Measurements from ENCODE around the gene SLIRP.
A peak's percentile ranks its signal among the peaks of the same experiment; 100 is the strongest.
"Not testable (repeated sequence)": the region's sequence is repeated elsewhere in the genome, so short reads cannot be mapped to it uniquely, and the experiment has no call there.

The SLIRP gene

GRCh38 chr14:77707724-77708408 is at the start of gene SLIRP, which contains the start of gene ALKBH1:
SLIRP (plus strand) TSS chr14:77708103; CDS start chr14:77708112, 9 bp downstream.
ALKBH1 (minus strand) TSS chr14:77708023; CDS start chr14:77708004, 19 bp downstream.
- peak; percentile 78 to 79 for DNase-seq (ENCODE audit: low read depth in 2 of 2)

- DNase-seq (ENCODE audit: low read depth in 2 of 2): no peak
Measured at GRCh38 chr14:77659831-77660230, 48.1 kb upstream of the SLIRP start.

- DNase-seq (ENCODE audit: low read depth in 2 of 2): no peak
Measured at GRCh38 chr14:77660754-77661153, 47.1 kb upstream of the SLIRP start.

- DNase-seq (ENCODE audit: low read depth in 2 of 2): not testable (repeated sequence)
Measured at GRCh38 chr14:77661562-77661961, 46.3 kb upstream of the SLIRP start.

- DNase-seq (ENCODE audit: low read depth in 2 of 2): no peak
Measured at GRCh38 chr14:77663293-77663692, 44.6 kb upstream of the SLIRP start.

GRCh38 chr14:77667331-77667730 is 40.6 kb upstream of the SLIRP start:
- DNase-seq (ENCODE audit: low read depth in 2 of 2): no peak

- DNase-seq (ENCODE audit: low read depth in 2 of 2): no peak
Measured at GRCh38 chr14:77673193-77673592, 34.7 kb upstream of the SLIRP start.

- DNase-seq (ENCODE audit: low read depth in 2 of 2): no peak
Measured at GRCh38 chr14:77674931-77675330, 33.0 kb upstream of the SLIRP start.

- DNase-seq (ENCODE audit: low read depth in 2 of 2): no peak
Measured at GRCh38 chr14:77681196-77682157, 26.4 kb upstream of the SLIRP start.

- DNase-seq (ENCODE audit: low read depth in 2 of 2): no peak
Measured at GRCh38 chr14:77682158-77682553, 25.7 kb upstream of the SLIRP start.

- no peak for DNase-seq (ENCODE audit: low read depth in 2 of 2)
Measured at GRCh38 chr14:77691259-77691658, 16.6 kb upstream of the SLIRP start.

- DNase-seq (ENCODE audit: low read depth in 2 of 2): peak in 1 of 2 experiments; percentile 3
Measured at GRCh38 chr14:77707355-77707723, 564 bp upstream of the SLIRP start.

- no peak for DNase-seq (ENCODE audit: low read depth in 2 of 2)
Measured at GRCh38 chr14:77708749-77709148, 846 bp downstream of the SLIRP start.

GRCh38 chr14:77709412-77709811 is 1.5 kb downstream of the SLIRP start:
- DNase-seq (ENCODE audit: low read depth in 2 of 2): no peak

- DNase-seq (ENCODE audit: low read depth in 2 of 2): no peak
Measured at GRCh38 chr14:77710364-77710763, 2.5 kb downstream of the SLIRP start.

- no peak for DNase-seq (ENCODE audit: low read depth in 2 of 2)
Measured at GRCh38 chr14:77714926-77715325, 7.0 kb downstream of the SLIRP start.

- no peak for DNase-seq (ENCODE audit: low read depth in 2 of 2)
Measured at GRCh38 chr14:77717608-77718305, 9.9 kb downstream of the SLIRP start.

GRCh38 chr14:77721437-77721836 is 13.5 kb downstream of the SLIRP start:
- no peak for DNase-seq (ENCODE audit: low read depth in 2 of 2)

GRCh38 chr14:77722301-77722700 is 14.4 kb downstream of the SLIRP start:
- no peak for DNase-seq (ENCODE audit: low read depth in 2 of 2)

GRCh38 chr14:77730976-77731497 is 23.1 kb downstream of the SLIRP start:
- DNase-seq (ENCODE audit: low read depth in 2 of 2): no peak

- no peak for DNase-seq (ENCODE audit: low read depth in 2 of 2)
Measured at GRCh38 chr14:77738559-77739250, 30.8 kb downstream of the SLIRP start.
